Stimulated activated CD4-positive, alpha-beta T cell treated with anti-CD3 and anti-CD28 coated beads, Interleukin-12 subunit alpha, Interleukin-12 subunit beta, amount 100 ng/mL, for 4 hours (primary cell): ENCODE data around the gene SMARCA2.
A peak's percentile ranks its signal among the peaks of the same experiment; 100 is the strongest.

ENCODE experiments used
- DNase-seq: peaks from one replicate; pipeline ENCODE4 v3.0.0-alpha.2; 2020

Gene SMARCA2

DNA sequence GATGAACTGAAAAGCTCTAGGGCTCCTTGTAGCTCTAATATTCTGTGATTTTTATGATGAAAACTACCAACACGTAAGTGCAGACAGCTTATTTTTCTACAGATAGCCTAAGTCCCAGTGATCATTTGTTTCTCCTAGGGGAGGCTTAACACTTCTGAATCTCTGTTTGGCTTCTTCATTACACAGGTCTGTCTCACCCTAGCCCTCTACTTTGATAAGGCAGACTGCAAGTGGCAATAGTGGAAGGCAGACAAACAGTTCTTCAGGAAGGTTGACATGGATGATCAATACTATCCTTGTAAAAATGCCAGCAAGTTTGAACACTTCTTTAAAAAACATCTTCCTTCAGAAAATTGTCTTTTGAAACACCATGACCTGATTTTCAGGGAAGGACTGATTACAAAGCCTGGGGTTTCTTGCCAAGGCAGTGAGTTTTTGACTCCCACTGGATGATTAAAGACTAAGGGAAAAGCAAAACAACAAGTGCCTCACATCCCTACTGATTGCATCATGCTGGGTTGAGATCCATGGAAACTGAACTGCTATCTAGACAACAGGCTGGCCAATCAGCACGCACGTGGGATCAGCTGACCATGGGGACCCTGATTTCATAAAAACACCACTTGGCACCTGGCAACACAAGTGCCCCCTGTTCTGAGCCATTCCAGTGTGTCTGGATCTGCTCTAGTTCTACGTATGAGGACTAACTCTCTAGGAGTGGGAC, 212.2 kb downstream of the SMARCA2 start:
- no peak for DNase-seq

DNA sequence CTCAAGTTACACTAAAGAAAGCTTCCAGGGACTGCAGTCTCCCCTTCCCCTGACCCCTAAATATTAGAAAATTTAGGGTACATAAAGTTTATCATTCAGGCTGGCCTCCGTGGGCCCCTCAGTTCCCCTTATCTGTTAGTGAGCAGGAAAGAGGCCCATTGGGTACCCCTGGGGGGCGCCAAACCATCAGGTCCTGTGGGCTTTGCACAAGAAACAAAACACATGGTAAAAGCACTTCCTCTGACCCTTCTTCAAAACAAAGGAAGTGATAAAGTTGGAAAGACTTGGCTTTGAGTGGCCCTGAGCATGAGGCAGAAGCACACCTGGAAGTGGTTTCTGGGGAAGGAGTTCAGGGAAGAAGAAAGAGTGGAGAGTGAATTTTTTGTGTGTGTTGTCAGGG, 213.0 kb downstream of the SMARCA2 start:
- DNase-seq, result no peak

DNA sequence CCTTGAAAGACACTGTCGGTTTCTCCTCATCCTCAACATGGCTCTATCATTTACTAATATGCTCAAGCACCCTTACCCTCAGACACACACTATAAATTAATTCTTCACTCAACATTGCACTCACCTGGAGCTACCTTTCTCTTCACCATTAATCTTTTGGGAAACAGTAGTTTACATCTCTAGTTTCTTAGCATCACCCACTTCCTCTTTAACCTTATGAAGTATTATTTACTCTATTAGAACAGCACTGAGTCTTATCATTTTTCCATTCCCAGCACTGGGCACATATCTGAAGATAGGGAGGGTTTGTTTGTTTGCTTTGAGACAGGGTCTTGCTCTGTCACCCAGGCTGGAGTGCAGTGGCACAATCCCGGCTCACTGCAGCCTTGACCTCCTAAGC, 213.5 kb downstream of the SMARCA2 start:
- no peak for DNase-seq

DNA sequence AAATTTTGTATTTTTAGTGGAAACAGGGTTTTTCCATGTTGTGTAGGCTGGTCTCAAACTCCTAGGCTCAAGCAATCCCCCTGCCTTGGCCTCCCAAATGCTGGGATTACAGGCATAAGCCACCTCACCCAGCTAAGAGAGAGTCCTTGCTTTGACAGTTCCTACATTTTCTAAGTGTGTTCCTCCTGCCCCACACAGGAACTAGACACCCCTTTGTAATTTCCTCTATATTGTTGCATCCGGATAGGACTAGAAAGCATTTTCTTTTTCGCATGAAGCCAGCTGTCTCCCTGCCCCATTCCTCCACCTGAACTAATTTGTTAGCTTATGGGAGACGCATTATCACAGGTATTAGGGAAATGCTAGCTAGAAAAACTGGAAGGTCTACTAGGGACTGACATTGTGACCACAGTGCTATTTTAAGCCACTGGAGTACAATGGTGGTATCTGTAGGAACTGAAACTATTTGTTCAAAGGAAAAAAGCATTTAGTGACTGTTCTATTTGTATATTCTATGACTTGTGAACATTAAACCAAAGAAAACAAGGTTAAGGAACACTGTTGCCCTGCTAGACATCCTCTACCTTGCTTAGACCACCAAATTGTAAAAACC, 214.1 kb downstream of the SMARCA2 start:
- no peak for DNase-seq

DNA sequence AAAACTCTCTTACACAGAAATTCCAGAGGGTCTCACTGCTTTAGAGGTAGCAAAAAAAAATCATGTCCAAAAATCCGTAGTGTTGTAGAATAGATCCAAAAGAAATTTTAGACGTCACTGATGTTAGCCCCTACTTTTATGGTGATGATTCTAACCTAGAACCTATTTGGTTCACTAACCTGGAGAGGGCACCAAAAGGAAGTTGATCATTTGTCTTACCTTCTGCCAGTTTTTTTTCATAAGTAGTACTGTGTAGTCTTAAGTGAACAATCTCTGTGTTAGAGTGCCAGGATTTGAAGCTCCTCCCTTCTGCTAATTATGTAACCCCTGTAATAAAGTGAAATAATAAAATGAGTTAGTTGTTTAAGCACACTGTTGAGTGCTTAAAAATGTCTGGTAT, 215.2 kb downstream of the SMARCA2 start:
- DNase-seq, result no peak

DNA sequence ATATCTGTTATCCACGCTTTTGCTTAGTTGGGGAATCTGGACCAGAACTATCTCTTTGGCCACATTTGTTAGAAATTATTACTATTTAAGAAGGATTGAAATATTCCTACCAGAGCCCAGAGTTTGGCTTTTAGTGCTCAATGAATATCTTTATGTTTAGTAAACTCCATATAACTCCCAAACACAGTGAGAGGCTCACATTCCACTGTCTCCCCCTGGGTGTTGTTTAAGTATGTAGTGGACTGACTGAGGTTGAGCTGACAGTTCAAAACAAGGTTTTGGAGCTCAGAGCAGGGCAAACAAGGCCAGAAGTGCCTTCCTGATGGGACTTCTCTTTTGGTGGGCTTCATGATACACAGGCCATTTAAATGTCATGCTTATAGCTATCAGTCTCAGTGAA, 216.0 kb downstream of the SMARCA2 start:
- DNase-seq, result no peak

DNA sequence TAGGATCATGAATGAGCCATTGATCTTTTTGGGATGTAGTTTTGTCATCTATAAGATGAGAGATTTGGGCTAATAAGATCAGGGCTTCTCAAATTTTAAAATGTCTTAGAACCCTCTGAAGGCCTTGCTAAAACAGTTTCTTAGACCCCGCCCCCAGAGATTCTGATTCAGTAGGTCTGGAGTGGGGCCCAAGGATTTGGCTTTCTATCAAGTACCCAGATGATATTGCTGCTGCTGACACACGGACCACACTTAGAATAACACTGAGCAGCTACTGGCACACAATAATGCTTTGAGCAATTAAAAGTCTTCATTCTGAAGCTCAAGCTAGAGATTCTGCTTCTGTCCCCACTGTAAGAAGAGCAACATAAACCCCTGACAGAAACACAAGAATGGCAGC, 216.7 kb downstream of the SMARCA2 start:
- no peak for DNase-seq

DNA sequence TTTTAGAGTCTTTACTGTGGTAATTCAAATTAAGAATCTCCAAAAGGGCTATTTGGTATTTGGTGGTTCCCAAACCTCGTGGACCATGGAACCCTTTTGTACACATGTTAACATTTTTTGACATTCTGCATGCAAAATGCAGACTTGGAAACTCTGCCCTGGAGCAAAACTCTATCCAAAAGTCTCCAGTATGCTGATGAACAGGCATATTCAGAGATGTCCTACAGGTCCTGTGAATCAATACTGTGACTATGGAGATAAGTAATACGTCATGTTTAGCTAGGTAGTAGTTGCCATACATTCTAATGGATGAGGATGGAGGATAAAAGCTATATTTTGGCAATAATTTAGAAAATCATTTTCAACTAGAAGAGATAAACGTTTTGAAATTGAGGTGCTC, 218.1 kb downstream of the SMARCA2 start:
- DNase-seq, result no peak

DNA sequence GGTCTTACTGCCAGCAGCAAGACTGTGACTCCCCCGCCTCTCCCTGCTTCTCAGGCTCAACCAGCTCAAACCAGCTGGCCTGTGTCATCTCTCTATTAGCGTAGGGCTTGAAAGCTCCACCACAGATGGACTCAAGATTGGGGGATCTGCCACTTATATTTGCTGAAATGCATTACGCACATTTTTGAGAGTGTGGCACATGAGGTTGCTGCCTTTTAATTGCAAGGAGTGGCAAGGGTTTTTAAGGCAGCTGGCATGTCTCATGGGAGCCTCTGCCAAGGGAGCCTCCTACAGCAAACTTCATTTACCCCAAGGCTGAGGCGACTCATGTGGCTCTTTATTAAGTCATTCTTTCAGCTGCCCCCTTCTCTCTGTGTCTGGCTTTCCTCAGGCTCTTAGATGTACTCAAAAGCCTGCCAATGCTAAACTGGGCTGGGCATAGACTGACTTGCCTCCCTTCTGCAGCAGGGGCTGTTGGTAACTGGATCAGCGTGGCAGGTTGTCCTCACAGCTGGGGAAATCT, 219.3 kb downstream of the SMARCA2 start:
- no peak for DNase-seq

DNA sequence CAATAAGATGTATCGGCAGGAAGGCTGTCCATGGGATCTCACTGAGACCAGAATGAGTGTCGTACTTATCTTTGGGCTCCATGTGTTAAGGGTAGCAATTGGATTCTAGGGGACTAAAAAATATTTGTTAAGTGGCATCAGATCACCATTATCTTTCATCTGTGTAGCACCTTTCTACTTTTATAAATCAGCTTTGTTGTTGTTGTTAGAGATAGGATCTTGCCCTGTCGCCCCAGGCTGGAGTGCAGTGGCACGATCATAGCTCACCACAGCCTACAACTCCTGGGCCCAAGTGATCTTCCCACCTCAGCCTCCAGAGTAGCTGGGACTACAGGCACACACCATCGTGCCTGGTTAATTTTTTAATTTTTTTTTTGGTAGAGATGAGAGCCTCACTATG, 220.5 kb downstream of the SMARCA2 start:
- DNase-seq, result no peak

DNA sequence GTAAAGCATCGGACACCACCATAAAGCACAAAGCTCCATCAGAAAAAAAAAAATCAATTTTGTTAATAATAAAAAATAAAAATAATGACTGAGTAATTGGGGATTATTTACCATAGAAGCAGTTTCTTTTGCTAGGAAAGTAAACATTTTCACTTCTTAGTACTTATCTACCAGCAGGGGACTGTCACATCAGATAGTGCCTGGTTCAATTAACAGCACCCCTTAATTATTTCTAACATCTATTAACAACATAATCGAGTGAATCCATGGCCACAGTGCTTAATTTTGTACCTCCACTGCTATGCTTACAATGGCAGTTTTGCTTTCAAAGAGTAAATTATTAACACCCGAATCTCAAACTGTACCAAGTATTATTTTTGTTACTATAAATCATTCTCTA, 221.7 kb downstream of the SMARCA2 start:
- DNase-seq, result no peak

DNA sequence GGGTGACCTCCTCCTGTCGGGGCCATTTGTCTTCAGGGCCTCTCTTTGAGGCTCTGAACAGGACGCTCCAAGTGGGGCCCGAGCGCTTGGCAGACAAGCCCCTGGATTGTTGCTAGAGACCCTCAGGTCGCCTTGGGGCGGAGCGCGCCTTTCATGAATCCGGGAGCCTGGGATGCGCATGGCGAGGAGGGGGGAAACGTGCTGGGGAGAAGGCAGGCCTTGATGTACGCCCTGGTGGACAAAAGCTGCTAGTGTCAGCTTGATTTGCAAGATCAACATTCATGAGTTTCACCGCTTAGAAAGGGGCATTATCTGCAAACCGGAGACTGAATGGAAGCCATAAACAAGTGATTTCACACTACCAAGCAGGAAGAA, 226.3 kb downstream of the SMARCA2 start:
- DNase-seq, result no peak

DNA sequence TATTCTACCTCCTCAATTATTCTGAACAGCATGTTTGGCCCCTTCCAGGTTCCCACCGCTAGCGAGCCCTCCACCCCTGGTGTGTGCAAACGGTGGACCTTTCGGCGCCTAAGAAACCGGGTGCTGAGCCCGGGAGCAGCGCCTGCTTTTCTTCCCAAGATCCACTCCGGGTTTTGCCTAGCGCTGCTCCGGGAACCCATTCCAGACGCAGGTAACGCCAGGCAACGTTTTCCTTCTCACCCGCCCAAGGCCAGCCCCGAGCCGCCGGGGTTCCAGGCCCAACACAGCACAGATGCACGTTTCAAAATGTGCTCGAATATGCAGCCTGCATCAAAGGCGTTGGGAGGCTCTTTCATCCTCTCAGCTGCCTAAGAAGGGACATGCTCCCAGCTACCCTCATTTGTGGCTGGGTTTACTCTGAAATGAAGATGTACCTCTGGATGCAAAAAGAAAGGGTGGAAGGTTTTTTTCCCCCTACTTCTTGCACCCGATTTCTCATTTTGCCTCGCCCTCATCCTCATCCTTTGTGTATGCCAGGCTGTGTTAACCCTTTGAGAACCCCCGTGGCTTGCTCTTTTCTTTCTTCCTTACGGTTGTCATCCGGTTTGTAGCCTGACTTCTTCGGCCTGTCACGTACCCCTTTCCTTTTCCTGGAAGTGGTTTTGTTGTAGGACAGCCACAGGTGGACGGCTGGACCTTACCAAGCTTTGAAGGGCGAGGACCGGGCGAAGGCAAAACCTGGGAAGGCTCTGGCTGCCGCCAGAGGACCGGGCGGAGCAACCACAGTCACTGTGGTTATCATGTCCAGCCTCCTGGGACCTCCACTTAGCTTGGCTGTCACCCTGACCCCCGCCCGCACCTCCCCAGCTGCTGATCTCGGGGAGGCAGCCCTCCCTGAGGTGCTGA, 226.9 kb downstream of the SMARCA2 start:
- DNase-seq, result peak; percentile 65

DNA sequence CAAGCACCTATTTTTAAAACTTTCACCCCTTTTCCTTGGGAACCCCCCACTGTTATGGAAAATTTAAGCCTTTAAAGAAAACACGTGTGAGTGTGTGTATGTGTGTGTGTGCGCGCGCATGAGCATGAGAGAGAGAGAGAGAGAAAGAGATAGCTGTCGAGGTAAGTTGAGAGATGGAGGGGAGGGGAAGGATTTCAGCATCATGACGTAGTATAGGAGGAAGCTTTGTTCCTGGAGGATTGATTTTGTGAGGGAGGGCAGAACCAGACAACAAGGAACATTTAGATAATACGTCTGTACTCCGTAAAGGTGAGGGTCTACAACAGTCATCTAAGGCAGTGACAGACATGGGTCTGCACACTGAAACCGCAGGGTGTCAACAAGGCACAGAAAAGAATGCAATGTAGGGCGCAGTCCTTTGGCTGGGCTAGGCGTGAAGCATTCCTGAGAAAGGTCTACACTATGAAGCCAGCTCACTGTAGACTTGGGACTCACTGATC, 227.7 kb downstream of the SMARCA2 start:
- DNase-seq, result no peak
